Measurements from ENCODE around the gene BLOC1S6. TPM values are rescaled to one million over a fixed set of nuclear protein-coding genes. Genes with fewer than 3 reads are reported as not detected.

Gene BLOC1S6
- total and polyA plus RNA-seq, 9 of the 15 experiments (the other 6 are each of a cell fraction or from before 2014, with no cell fraction given), result 18.2 to 72.4 (median 38.4) TPM

DNA sequence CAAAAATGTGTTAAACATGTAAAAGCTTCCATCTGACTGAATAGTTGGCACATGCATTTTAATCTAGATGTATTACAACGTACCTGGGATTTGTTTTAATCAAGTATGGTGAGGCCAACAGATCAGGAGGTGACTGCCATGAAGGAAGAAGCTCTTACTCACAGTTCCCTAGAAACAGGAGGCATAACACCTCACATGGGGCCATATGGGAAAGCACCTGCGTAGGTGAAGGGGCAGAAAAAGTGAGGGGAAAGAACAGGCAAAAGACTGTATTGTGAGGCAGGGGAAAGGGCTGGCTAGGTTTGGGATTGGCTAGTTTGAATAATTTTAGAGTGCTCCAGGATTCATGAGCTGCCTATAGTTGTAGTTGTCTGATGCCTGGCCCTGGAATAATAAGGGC, 57.3 kb downstream of the BLOC1S6 start:
- no peak overlapping the region for H2AFZ ChIP-seq (ENCODE audit: low read depth, low read length)
- H3K9me1 ChIP-seq (ENCODE audit: control insufficient read depth, insufficient read depth, low read length), result no peaks in the 10 kb centered on the region
- TF ChIP-seq, protein P1, sequence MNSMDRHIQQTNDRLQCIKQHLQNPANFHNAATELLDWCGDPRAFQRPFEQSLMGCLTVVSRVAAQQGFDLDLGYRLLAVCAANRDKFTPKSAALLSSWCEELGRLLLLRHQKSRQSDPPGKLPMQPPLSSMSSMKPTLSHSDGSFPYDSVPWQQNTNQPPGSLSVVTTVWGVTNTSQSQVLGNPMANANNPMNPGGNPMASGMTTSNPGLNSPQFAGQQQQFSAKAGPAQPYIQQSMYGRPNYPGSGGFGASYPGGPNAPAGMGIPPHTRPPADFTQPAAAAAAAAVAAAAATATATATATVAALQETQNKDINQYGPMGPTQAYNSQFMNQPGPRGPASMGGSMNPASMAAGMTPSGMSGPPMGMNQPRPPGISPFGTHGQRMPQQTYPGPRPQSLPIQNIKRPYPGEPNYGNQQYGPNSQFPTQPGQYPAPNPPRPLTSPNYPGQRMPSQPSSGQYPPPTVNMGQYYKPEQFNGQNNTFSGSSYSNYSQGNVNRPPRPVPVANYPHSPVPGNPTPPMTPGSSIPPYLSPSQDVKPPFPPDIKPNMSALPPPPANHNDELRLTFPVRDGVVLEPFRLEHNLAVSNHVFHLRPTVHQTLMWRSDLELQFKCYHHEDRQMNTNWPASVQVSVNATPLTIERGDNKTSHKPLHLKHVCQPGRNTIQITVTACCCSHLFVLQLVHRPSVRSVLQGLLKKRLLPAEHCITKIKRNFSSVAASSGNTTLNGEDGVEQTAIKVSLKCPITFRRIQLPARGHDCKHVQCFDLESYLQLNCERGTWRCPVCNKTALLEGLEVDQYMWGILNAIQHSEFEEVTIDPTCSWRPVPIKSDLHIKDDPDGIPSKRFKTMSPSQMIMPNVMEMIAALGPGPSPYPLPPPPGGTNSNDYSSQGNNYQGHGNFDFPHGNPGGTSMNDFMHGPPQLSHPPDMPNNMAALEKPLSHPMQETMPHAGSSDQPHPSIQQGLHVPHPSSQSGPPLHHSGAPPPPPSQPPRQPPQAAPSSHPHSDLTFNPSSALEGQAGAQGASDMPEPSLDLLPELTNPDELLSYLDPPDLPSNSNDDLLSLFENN (IDR thresholded peaks at IDR 0.05; ENCODE audit: low read depth in 2 of 2, low read length in 2 of 2), result no peak
- TF ChIP-seq, protein P2, sequence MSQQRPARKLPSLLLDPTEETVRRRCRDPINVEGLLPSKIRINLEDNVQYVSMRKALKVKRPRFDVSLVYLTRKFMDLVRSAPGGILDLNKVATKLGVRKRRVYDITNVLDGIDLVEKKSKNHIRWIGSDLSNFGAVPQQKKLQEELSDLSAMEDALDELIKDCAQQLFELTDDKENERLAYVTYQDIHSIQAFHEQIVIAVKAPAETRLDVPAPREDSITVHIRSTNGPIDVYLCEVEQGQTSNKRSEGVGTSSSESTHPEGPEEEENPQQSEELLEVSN (IDR thresholded peaks at IDR 0.05; ENCODE audit: borderline replicate concordance in 1 of 2, extremely low read depth in 1 of 2, insufficient read depth in 1 of 2, insufficient read length in 1 of 2, low read depth in 1 of 2, low read length in 1 of 2, poor library complexity in 1 of 2, severe bottlenecking in 1 of 2), result no peak
- no peak for TF ChIP-seq DIDO1 (tag; IDR thresholded peaks at IDR 0.05; ENCODE audit: low read depth)
- CTCF ChIA-PET (ENCODE audit: low intra/inter-chr PET ratio), result no interaction called here
- no peak for FAIRE-seq
- no peak overlapping the region for H3K9ac ChIP-seq (ENCODE audit: insufficient read depth in 1 of 2, low read depth in 2 of 2, low read length in 2 of 2)
- H3K4me1 ChIP-seq (replicated peaks in 1 of 2; ENCODE audit: control insufficient read depth in 2 of 2, insufficient read depth in 2 of 2, low read length in 2 of 2), result no peaks in the 10 kb centered on the region; a peak in 1 of 5 replicates
- H3K79me2 ChIP-seq (ENCODE audit: control insufficient read depth, insufficient read depth, low read length), result no peaks in the 10 kb centered on the region
- intact Hi-C loops (cut with micrococcal nuclease) (no loop called here), in situ Hi-C loops (cut with MboI) (no loop called here)
- H4K20me1 ChIP-seq (replicated peaks; ENCODE audit: control insufficient read depth, insufficient read depth, low read length), result no peaks in the 10 kb centered on the region
- BruUV-seq (replicated peaks), result no TSS peak
- POLR2A ChIA-PET, result interaction anchor here (1.2 kb wide), 2 partner anchors 9 to 76 kb away, joined by 4 read pairs; no protein-coding TSS in a partner anchor
- peaks cover 12 to 16% of the 10 kb centered on the region in 2 experiments; a peak in 3 of 5 replicates for H3K27me3 ChIP-seq (ENCODE audit: control insufficient read depth in 2 of 2, insufficient read depth in 2 of 2, low read length in 2 of 2)
- H3K27ac ChIP-seq (ENCODE audit: extremely low read depth, low read depth, low read length), result no peak overlapping the region
- H3K9me3 ChIP-seq (replicated peaks; ENCODE audit: control insufficient read depth, insufficient read depth, low read depth, low read length), result no peaks in the 10 kb centered on the region
- no peak overlapping the region for H3K4me2 ChIP-seq (ENCODE audit: insufficient read depth, low read length)
- no peaks in the 10 kb centered on the region for H3K36me3 ChIP-seq (ENCODE audit: control insufficient read depth, insufficient read depth, low read length)
- no peak overlapping the region for H3K4me3 ChIP-seq
- no peak for ATAC-seq
- DNase-seq (ENCODE audit: extremely low read depth in 1 of 4, low spot score in 3 of 4), result no peak
- 0% methylated on average over 2 of the region's 2 CpGs for WGBS (ENCODE audit: insufficient coverage, low coverage, missing lambda C conversion rate)

Measured in K562 (cell line).